OCI-M1 (cell line): ENCODE data around the gene ZG16.
"Not testable (repeated sequence)": the region's sequence is repeated elsewhere in the genome, so short reads cannot be mapped to it uniquely, and the experiment has no call there.

Experiments
- DNase-seq: peaks from one replicate; lab custom pipeline; 2025; lab: John Stamatoyannopoulos, UW

The ZG16 gene

GRCh38 chr16:29787155-29787554 lies 9.1 kb downstream of the ZG16 start:
- DNase-seq = not testable (repeated sequence)

GRCh38 chr16:29789775-29790182 lies 11.7 kb downstream of the ZG16 start:
- no peak for DNase-seq

- DNase-seq = peak; percentile 100
These were observed 12.3 kb downstream of the ZG16 start, which contains the start of gene KIF22 for GRCh38 chr16:29790183-29790948. TSS of gene KIF22 (plus strand) at chr16:29790751. CDS start at chr16:29790760, 9 bp downstream.

DNA sequence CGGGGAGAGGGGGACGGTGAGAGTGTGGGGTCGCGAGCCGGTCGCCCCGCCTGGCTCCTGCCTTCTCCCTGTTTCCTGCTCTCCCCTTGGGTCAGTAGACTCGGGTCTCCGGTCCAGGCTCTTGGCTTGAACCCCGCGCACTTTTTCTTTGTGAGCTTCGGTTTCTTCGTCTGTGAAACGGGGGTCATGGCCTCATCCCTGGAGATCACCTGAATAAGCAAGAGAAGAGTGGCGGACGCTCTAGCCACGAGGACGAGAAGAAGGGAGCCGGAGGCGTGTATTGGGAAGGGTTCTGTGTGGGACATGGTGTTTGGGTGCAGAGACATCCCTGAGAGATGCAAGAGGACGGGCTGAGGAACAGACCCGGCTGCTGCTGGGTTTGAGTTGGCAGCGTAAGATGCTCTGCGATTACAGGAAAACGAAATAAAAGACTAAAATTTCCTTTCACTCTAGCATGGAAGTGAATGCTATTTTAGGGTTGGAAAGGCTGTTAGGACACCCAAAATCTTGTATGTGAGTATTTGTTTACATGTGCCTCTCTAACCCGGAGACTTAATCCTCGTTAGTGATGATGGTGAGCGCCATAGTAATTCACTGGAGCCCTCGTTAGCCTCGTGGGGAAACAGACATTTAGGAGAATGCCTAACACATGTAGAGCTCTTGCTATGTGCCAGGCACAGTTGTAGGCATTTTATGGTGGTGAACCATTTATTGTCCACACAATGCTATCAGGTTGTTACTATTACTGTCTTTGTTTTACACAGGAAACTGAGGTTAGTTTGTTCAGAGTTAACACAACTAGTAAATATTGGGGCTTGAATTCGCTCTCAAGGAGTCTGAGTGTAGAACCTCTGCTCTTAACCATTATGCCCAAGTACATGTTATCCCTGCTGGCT lies 13.1 kb downstream of the ZG16 start:
- DNase-seq = peak; percentile 33

- DNase-seq = no peak
These were observed 14.1 kb downstream of the ZG16 start for GRCh38 chr16:29791845-29792807.

GRCh38 chr16:29793153-29793552 lies 15.1 kb downstream of the ZG16 start:
- DNase-seq = not testable (repeated sequence)

- DNase-seq = no peak
These were observed 16.2 kb downstream of the ZG16 start for GRCh38 chr16:29794231-29794710.

- no peak for DNase-seq
These were observed 24.4 kb downstream of the ZG16 start for GRCh38 chr16:29802416-29802935.

GRCh38 chr16:29804020-29804419 lies 26.0 kb downstream of the ZG16 start:
- no peak for DNase-seq

DNA sequence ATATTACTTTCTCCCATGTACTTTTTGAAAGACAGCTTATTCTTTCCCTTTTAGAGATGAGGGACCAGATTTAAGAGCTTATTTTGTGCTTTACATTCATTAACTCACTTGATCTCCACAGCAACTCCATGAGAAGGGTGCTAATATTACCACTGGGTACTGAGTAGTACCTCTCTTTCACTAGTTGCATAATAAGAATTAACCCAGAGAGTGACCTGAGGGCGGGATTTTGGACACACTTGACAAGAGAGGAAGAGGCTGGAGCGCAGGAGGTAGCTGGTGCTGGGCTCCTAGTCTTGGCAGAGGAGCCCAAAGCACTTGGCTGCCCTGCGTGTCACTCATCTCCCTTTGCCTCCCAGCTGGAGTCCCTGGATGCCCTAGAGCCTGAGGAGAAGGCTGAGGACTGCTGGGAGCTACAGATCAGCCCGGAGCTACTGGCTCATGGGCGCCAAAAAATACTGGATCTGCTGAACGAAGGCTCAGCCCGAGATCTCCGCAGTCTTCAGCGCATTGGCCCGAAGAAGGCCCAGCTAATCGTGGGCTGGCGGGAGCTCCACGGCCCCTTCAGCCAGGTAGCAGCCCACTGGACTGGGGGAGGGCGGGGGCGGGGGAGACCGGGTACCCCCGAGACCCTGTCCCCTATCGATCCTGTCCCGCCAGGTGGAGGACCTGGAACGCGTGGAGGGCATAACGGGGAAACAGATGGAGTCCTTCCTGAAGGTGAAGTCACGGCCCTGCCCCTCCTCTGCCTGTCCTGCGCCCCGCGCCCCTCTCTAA lies 26.6 kb downstream of the ZG16 start:
- DNase-seq = peak; percentile 78

DNA sequence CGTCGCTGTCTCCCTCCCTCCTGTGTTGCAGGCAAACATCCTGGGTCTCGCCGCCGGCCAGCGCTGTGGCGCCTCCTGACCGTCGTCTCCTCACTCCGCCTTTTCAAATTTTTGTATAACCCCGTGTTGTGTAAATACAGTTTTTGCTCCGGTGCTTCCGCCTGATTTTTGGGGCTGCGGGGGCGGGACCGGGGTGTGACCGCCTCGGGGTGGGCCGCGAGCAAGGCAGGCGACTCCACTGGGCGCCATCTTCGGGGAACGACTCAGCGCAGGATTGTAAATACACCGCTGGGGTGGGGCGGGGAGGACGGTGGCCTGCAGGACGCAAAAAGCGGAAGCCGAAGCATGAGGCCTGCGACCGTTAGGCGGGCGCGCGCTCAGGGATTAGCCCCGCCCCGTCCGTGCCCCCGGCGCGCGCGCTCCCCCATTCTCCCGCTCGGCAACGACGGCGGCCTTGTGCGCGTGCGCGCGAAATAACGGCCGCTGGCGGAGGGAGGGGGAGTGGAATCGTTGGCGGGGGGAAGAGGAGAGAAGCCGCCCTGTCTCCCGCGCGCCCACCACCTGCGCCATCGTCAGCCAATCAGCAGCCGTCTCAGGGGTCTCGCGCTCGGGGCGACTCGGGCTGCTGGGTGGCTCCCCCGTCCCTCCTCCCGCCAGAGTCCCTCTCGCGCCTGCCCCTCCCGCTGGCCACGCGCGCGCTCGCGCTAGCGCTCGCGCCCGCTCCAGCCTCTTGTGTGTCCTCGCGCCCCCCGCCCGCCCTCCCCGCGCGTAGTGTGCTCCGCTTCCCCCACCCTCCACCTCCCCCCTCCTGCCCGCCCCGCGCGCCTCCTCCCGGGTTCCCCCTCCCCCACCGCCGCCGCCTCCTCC lies 27.4 kb downstream of the ZG16 start:
- peak; percentile 99 for DNase-seq

- peak; percentile 93 for DNase-seq
These were observed 28.1 kb downstream of the ZG16 start, which contains the start of gene MAZ for GRCh38 chr16:29806099-29806579. TSS of gene MAZ (plus strand) at chr16:29806529. CDS start at chr16:29806702, 173 bp downstream.

GRCh38 chr16:29806641-29807425 lies 28.8 kb downstream of the ZG16 start:
- peak; percentile 80 for DNase-seq

DNA sequence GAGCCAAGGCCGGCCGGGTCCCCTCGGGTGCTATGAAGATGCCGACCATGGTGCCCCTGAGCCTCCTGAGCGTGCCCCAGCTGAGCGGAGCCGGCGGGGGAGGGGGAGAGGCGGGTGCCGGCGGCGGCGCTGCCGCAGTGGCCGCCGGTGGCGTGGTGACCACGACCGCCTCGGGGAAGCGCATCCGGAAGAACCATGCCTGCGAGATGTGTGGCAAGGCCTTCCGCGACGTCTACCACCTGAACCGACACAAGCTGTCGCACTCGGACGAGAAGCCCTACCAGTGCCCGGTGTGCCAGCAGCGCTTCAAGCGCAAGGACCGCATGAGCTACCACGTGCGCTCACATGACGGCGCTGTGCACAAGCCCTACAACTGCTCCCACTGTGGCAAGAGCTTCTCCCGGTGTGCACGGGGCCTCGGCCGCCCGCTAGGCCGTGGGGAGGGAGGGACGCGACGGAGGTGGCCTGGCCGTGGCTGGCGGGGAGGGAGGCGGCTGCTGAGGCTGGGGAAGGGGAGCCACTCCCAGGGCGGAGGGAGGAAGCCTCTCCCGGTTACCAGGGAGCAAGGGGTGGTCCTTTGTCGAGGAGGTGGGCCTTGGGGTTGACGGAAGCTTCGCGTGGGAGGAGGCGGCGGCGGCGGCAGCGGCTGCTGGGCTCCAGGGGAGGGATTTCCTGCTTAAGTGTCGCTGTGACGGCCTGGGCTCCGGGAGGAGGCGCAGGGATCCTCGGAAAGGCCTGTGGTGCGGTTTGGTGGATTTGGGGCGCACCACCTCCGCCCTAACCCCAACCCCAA lies 29.6 kb downstream of the ZG16 start:
- DNase-seq = peak; percentile 96

DNA sequence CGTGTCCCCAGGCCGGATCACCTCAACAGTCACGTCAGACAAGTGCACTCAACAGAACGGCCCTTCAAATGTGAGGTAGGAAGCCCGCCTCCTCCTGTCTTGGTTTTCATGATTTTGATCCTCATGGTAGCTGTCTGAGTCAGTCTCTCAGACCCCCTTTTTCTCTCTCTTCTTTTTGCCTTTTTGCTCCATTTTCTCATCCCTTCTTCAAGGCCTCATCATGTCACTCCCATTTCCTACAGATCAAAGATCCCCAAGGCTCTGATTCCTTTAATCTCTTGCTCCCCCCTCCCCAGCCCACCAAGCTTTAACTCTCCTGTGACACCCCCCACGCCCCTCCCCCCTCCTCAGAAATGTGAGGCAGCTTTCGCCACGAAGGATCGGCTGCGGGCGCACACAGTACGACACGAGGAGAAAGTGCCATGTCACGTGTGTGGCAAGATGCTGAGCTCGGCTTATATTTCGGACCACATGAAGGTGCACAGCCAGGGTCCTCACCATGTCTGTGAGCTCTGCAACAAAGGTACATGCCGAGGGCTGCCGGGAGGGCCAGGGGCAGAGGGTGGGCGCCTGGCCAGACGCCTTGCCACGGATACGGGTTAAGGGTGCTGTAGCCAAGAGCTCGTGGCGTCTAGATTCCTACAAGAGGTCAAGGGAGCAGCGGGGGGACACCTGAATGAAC lies 30.3 kb downstream of the ZG16 start:
- DNase-seq = peak; percentile 58

DNA sequence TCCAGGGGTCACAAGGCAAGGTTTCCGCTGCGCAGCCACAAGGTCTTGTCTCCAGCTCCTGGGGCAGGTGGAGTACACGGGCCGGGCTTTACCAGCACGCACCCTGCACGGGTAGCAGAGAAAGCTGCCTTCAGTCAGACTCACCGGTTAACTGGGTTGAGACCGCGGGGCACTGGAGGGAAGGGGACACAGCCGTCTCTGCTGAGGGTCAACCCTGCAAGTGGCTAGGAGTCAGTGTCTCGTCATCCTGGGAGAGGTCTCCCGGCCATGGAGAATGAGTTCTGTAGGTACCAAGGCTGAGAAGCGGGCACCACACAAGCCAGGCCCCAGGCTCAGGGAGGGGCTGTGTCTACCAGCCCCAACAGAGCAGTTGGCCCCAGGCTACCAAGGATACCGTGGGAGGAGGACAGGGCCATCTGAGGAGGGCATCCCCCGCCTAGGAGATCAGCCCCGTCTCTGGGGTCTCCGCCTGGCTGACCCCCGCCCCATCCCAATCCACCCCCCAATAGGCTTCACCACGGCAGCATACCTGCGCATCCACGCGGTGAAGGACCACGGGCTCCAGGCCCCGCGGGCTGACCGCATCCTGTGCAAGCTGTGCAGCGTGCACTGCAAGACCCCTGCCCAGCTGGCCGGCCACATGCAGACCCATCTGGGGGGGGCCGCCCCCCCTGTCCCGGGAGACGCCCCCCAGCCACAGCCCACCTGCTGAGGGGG lies 31.1 kb downstream of the ZG16 start:
- no peak for DNase-seq
